ENCODE data around the gene RLF.

RLF gene

DNA sequence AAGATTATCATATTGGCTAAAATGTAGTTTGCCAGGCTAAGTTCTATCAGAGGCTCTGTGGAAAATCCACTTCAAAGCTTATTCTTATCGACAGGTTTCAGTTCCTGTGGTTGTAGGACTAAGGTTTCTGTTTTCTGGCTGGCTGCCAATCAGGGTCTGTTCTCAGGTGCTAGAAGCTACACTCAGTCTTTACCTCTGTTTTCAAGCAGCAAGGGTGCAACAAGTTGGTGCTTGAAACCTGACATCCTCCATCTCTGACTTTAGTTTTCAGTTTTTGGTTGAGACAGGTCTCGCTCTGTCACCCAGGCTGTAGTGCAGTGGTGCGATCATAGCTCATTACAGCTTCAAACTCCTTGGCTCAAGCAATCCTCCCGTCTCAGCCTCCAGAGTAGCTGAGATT is 71.3 kb downstream of the RLF start:
- H3K36me3 ChIP-seq (ENCODE audit: control insufficient read depth in 1 of 2, insufficient read depth in 2 of 2, low read length in 2 of 2): peaks cover 21 to 41% of the 10 kb centered on the region in 2 donors
- no peaks in the 10 kb centered on the region for H3K4me1 ChIP-seq (ENCODE audit: control insufficient read depth in 1 of 2, insufficient read depth in 2 of 2, low read length in 2 of 2)
- H3K9ac ChIP-seq (ENCODE audit: low read depth in 1 of 2, low read length in 2 of 2): no peak overlapping the region
- H3K27me3 ChIP-seq (ENCODE audit: control insufficient read depth in 1 of 2, insufficient read depth in 2 of 2, low read length in 2 of 2): no peaks in the 10 kb centered on the region
- H3K9me3 ChIP-seq (ENCODE audit: control insufficient read depth in 1 of 2, low read length in 2 of 2): no peaks in the 10 kb centered on the region
- H3K27ac ChIP-seq (ENCODE audit: low read depth, low read length): no peak overlapping the region
- no peak overlapping the region for H3K4me3 ChIP-seq (ENCODE audit: low read depth in 1 of 2, low read length in 2 of 2)

DNA sequence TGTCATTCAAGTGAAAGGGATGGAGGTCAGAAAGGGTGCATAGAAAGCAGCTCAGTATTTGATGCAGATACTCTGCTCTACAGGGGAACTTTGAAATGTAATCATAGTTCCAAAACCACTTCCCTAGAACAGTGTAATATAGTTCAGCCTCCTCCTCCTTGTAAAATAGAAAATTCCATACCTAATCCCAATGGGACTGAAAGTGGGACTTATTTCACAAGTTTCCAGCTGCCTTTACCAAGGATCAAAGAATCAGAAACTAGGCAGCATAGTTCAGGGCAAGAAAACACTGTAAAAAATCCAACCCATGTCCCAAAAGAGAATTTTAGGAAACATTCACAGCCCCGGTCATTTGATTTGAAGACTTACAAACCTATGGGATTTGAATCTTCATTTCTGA is 78.4 kb downstream of the RLF start:
- H3K27me3 ChIP-seq (ENCODE audit: control insufficient read depth in 1 of 2, insufficient read depth in 2 of 2, low read length in 2 of 2): no peaks in the 10 kb centered on the region
- H3K9ac ChIP-seq (ENCODE audit: low read depth in 1 of 2, low read length in 2 of 2): no peak overlapping the region
- H3K4me1 ChIP-seq (ENCODE audit: control insufficient read depth in 1 of 2, insufficient read depth in 2 of 2, low read length in 2 of 2): no peaks in the 10 kb centered on the region
- no peaks in the 10 kb centered on the region for H3K9me3 ChIP-seq (ENCODE audit: control insufficient read depth in 1 of 2, low read length in 2 of 2)
- H3K4me3 ChIP-seq (ENCODE audit: low read depth in 1 of 2, low read length in 2 of 2): no peak overlapping the region
- peaks cover 24 to 31% of the 10 kb centered on the region in 2 donors for H3K36me3 ChIP-seq (ENCODE audit: control insufficient read depth in 1 of 2, insufficient read depth in 2 of 2, low read length in 2 of 2)
- H3K27ac ChIP-seq (ENCODE audit: low read depth, low read length): no peak overlapping the region

DNA sequence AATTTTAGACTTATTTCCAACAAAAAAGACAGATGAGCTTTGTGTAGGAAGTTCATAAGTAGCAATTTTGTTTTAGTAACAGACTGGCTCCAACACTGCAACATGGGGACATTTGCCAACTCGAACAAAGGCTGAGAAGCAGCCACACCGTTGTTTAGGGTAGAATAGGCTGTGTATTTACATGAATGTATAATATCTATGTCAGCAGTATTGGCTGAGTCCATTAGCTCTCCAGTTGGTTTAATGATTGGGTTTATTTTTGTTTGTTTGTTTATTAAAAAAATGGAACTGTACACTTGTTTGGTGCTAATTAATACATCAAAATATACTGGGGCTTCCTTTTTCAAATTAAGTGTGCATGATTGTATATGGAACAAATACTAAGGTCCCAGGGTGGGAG is 79.2 kb downstream of the RLF start:
- H3K27me3 ChIP-seq (ENCODE audit: control insufficient read depth in 1 of 2, insufficient read depth in 2 of 2, low read length in 2 of 2): no peaks in the 10 kb centered on the region
- no peaks in the 10 kb centered on the region for H3K4me1 ChIP-seq (ENCODE audit: control insufficient read depth in 1 of 2, insufficient read depth in 2 of 2, low read length in 2 of 2)
- peaks cover 24 to 29% of the 10 kb centered on the region in 2 donors for H3K36me3 ChIP-seq (ENCODE audit: control insufficient read depth in 1 of 2, insufficient read depth in 2 of 2, low read length in 2 of 2)
- no peak overlapping the region for H3K9ac ChIP-seq (ENCODE audit: low read depth in 1 of 2, low read length in 2 of 2)
- H3K9me3 ChIP-seq (ENCODE audit: control insufficient read depth in 1 of 2, low read length in 2 of 2): no peaks in the 10 kb centered on the region
- H3K4me3 ChIP-seq (ENCODE audit: low read depth in 1 of 2, low read length in 2 of 2): no peak overlapping the region
- H3K27ac ChIP-seq (ENCODE audit: low read depth, low read length): no peak overlapping the region

DNA sequence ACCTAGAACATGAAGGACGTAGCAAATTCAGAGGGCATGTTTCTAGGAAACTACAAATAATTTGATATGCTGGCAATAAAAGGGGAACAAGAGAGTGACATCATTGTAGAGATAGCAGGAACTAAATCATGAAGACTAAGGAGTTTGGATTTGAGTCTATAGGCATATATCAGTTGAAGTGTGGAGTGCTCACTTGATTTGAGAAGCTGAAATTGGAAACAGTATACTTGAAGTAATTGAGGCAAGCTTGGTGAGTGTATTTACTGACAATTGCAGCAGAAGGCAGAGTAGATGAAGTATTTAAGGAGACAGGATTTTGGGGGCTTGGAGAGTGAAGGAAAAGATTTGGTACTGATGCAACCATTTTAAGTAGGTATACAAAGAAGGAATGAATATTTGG is 80.2 kb downstream of the RLF start:
- Histone ChIP-seq H3K36me3 (ENCODE audit: control insufficient read depth in 1 of 2, insufficient read depth in 2 of 2, low read length in 2 of 2) (peaks cover 19 to 27% of the 10 kb centered on the region in 2 donors), H3K27ac (ENCODE audit: low read depth, low read length) (no peak overlapping the region), H3K9me3 (ENCODE audit: control insufficient read depth in 1 of 2, low read length in 2 of 2) (no peaks in the 10 kb centered on the region), H3K4me3 (ENCODE audit: low read depth in 1 of 2, low read length in 2 of 2) (no peak overlapping the region), H3K4me1 (ENCODE audit: control insufficient read depth in 1 of 2, insufficient read depth in 2 of 2, low read length in 2 of 2) (no peaks in the 10 kb centered on the region), H3K9ac (ENCODE audit: low read depth in 1 of 2, low read length in 2 of 2) (no peak overlapping the region), H3K27me3 (ENCODE audit: control insufficient read depth in 1 of 2, insufficient read depth in 2 of 2, low read length in 2 of 2) (no peaks in the 10 kb centered on the region)

DNA sequence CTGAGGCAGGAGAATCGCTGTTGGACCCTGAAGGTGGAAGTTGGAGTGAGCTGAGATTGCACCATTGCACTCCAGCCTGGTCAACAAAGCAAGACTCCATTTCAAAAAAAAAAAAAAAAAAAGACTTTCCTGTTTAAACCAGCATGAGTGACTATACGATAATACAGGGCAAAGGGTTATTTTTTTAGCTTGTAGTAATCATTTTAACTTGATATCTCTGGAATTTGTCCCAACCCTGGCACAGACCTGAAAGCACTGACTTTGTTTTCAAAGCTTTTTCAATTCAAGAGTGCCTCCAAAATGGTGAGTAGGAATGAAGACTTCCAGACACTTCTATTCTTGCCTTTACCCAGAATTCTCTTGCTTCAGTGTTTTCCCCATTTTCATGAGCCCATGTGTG is 82.2 kb downstream of the RLF start:
- H3K4me1 ChIP-seq (ENCODE audit: control insufficient read depth in 1 of 2, insufficient read depth in 2 of 2, low read length in 2 of 2): no peaks in the 10 kb centered on the region
- no peak overlapping the region for H3K27ac ChIP-seq (ENCODE audit: low read depth, low read length)
- no peaks in the 10 kb centered on the region for H3K27me3 ChIP-seq (ENCODE audit: control insufficient read depth in 1 of 2, insufficient read depth in 2 of 2, low read length in 2 of 2)
- H3K36me3 ChIP-seq (ENCODE audit: control insufficient read depth in 1 of 2, insufficient read depth in 2 of 2, low read length in 2 of 2): peaks cover 6 to 8% of the 10 kb centered on the region in 2 donors
- H3K4me3 ChIP-seq (ENCODE audit: low read depth in 1 of 2, low read length in 2 of 2): no peak overlapping the region
- no peaks in the 10 kb centered on the region for H3K9me3 ChIP-seq (ENCODE audit: control insufficient read depth in 1 of 2, low read length in 2 of 2)
- H3K9ac ChIP-seq (ENCODE audit: low read depth in 1 of 2, low read length in 2 of 2): no peak overlapping the region

DNA sequence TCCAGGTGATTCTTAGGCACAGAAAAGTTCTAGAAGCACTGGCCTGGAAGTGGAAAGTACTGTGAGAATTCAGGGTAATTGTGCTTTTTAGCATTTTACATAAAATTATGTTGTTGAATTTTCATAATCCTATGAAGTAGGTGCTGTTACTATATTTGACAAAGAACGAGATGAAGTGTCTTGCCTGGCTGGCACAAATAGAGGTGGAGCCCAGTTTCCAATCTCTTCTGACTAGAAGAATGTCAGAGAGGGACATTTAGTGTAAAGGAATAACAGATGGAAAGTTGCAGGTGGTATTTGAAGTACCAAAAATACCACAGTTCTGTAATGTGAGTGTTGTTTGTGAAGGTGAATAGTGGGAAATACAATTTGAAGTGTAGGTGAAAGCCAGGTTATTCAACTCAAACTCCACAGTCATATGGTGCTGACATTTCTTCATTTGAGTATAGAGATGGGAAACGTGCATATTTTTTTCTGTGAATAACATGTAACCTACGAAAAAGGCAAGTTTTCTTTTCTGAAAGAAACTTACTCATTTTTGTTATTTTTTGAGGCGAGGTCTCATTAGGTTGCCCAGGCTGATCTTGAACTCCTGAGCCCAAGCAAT is 83.1 kb downstream of the RLF start:
- no peaks in the 10 kb centered on the region for H3K4me1 ChIP-seq (ENCODE audit: control insufficient read depth in 1 of 2, insufficient read depth in 2 of 2, low read length in 2 of 2)
- no peaks in the 10 kb centered on the region for H3K9me3 ChIP-seq (ENCODE audit: control insufficient read depth in 1 of 2, low read length in 2 of 2)
- no peak overlapping the region for H3K27ac ChIP-seq (ENCODE audit: low read depth, low read length)
- no peaks in the 10 kb centered on the region for H3K27me3 ChIP-seq (ENCODE audit: control insufficient read depth in 1 of 2, insufficient read depth in 2 of 2, low read length in 2 of 2)
- no peaks in the 10 kb centered on the region for H3K36me3 ChIP-seq (ENCODE audit: control insufficient read depth in 1 of 2, insufficient read depth in 2 of 2, low read length in 2 of 2)
- H3K9ac ChIP-seq (ENCODE audit: low read depth in 1 of 2, low read length in 2 of 2): no peak overlapping the region
- no peak overlapping the region for H3K4me3 ChIP-seq (ENCODE audit: low read depth in 1 of 2, low read length in 2 of 2)

DNA sequence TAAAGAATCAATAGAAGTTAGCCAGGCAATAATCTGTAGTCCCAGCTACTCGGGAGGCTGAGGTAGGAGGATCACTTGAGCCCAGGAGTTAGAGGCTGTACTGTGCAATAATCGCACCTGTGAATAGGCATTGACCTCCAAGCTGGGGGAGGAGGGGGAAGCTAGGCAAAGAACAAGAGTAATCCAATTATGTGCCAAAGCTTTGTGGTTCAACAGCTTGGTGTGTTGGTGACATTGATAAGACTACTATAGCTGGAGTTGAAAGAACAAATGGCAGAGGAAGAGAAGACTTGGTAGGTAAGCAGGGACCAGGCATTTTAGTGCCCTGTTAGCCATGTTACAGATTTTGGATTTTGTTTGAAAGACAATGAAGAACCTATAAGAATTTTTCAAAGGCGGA is 84.5 kb downstream of the RLF start:
- H3K27ac ChIP-seq (ENCODE audit: low read depth, low read length): no peak overlapping the region
- H3K27me3 ChIP-seq (ENCODE audit: control insufficient read depth in 1 of 2, insufficient read depth in 2 of 2, low read length in 2 of 2): no peaks in the 10 kb centered on the region
- H3K4me3 ChIP-seq (ENCODE audit: low read depth in 1 of 2, low read length in 2 of 2): no peak overlapping the region
- H3K36me3 ChIP-seq (ENCODE audit: control insufficient read depth in 1 of 2, insufficient read depth in 2 of 2, low read length in 2 of 2): no peaks in the 10 kb centered on the region
- no peak overlapping the region for H3K9ac ChIP-seq (ENCODE audit: low read depth in 1 of 2, low read length in 2 of 2)
- no peaks in the 10 kb centered on the region for H3K9me3 ChIP-seq (ENCODE audit: control insufficient read depth in 1 of 2, low read length in 2 of 2)
- H3K4me1 ChIP-seq (ENCODE audit: control insufficient read depth in 1 of 2, insufficient read depth in 2 of 2, low read length in 2 of 2): no peaks in the 10 kb centered on the region

DNA sequence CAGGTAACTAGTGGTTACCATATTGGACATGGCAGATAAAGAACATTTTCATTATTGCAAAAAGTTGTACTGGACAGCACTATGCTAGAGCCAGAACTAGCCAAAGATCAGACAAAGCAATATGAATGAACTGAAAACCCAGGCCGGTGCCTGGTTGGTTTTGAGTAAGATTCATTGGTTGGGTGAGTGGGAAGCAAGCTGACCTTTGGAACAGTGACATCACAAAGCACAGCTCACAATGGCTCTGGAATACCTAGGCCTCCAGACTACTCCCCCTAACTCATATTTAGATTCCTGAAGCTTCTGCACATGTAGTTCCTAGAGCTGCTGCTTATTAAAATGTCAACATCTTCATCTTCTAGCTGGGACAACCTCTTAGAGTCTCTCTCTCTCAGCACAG is 86.5 kb downstream of the RLF start, which contains the start of gene TMCO2:
Gene TMCO2 (plus strand): TSS at position 283 of the 400 bp plus-strand sequence. CDS start 57 bp downstream, at position 340.
- H3K27me3 ChIP-seq (ENCODE audit: control insufficient read depth in 1 of 2, insufficient read depth in 2 of 2, low read length in 2 of 2): no peaks in the 10 kb centered on the region
- no peaks in the 10 kb centered on the region for H3K4me1 ChIP-seq (ENCODE audit: control insufficient read depth in 1 of 2, insufficient read depth in 2 of 2, low read length in 2 of 2)
- H3K9me3 ChIP-seq (ENCODE audit: control insufficient read depth in 1 of 2, low read length in 2 of 2): no peaks in the 10 kb centered on the region
- H3K27ac ChIP-seq (ENCODE audit: low read depth, low read length): no peak within 1 kb of the TSS
- H3K36me3 ChIP-seq (ENCODE audit: control insufficient read depth in 1 of 2, insufficient read depth in 2 of 2, low read length in 2 of 2): no peaks in the 10 kb centered on the region
- H3K9ac ChIP-seq (ENCODE audit: low read depth in 1 of 2, low read length in 2 of 2): no peak within 1 kb of the TSS
- no peak within 1 kb of the TSS for H3K4me3 ChIP-seq (ENCODE audit: low read depth in 1 of 2, low read length in 2 of 2)

DNA sequence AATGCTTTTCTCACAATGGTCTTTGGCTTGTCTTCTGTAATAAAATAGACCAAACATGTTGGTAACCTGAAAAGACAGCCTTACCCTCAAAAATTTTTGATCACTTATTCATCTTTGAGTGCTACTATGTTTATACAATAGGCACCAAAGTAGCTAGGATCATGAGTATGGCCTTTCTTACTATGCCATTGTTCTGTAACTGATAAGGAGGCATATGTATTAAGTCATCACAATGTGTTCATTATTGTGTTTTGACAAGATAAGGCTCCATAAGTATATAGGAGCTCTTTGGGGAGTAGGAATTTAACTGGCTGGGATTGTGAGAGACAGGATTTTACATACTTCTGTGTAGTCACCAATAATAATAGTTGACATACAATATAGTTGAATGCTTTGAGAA is 87.2 kb downstream of the RLF start:
- H3K9me3 ChIP-seq (ENCODE audit: control insufficient read depth in 1 of 2, low read length in 2 of 2): no peaks in the 10 kb centered on the region
- no peak overlapping the region for H3K27ac ChIP-seq (ENCODE audit: low read depth, low read length)
- H3K27me3 ChIP-seq (ENCODE audit: control insufficient read depth in 1 of 2, insufficient read depth in 2 of 2, low read length in 2 of 2): no peaks in the 10 kb centered on the region
- no peaks in the 10 kb centered on the region for H3K36me3 ChIP-seq (ENCODE audit: control insufficient read depth in 1 of 2, insufficient read depth in 2 of 2, low read length in 2 of 2)
- H3K4me1 ChIP-seq (ENCODE audit: control insufficient read depth in 1 of 2, insufficient read depth in 2 of 2, low read length in 2 of 2): no peaks in the 10 kb centered on the region
- no peak overlapping the region for H3K4me3 ChIP-seq (ENCODE audit: low read depth in 1 of 2, low read length in 2 of 2)
- no peak overlapping the region for H3K9ac ChIP-seq (ENCODE audit: low read depth in 1 of 2, low read length in 2 of 2)

DNA sequence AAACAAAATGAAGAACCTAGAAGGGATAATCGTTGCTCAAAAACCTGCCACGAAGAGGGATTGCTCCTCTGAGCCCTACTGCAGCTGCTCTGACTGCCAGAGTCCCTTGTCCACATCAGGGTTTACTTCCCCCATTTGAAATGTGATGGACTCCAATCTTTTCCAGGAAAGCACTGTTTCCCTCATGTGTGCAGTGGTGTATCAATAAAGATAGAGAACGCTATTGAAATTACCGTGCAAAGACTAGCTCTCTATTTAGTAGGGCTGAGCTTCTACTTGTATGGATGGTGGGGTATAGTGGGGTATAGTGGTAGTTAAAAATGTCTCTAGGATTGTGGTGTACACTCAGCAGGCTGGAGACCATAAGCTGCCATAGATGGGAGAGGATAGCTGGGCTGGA is 90.3 kb downstream of the RLF start:
- H3K9me3 ChIP-seq (ENCODE audit: control insufficient read depth in 1 of 2, low read length in 2 of 2): no peaks in the 10 kb centered on the region
- H3K9ac ChIP-seq (ENCODE audit: low read depth in 1 of 2, low read length in 2 of 2): no peak overlapping the region
- no peak overlapping the region for H3K27ac ChIP-seq (ENCODE audit: low read depth, low read length)
- H3K4me3 ChIP-seq (ENCODE audit: low read depth in 1 of 2, low read length in 2 of 2): no peak overlapping the region
- H3K4me1 ChIP-seq (ENCODE audit: control insufficient read depth in 1 of 2, insufficient read depth in 2 of 2, low read length in 2 of 2): peaks cover 0 to 8% of the 10 kb centered on the region in 2 donors
- H3K36me3 ChIP-seq (ENCODE audit: control insufficient read depth in 1 of 2, insufficient read depth in 2 of 2, low read length in 2 of 2): no peaks in the 10 kb centered on the region
- no peaks in the 10 kb centered on the region for H3K27me3 ChIP-seq (ENCODE audit: control insufficient read depth in 1 of 2, insufficient read depth in 2 of 2, low read length in 2 of 2)

DNA sequence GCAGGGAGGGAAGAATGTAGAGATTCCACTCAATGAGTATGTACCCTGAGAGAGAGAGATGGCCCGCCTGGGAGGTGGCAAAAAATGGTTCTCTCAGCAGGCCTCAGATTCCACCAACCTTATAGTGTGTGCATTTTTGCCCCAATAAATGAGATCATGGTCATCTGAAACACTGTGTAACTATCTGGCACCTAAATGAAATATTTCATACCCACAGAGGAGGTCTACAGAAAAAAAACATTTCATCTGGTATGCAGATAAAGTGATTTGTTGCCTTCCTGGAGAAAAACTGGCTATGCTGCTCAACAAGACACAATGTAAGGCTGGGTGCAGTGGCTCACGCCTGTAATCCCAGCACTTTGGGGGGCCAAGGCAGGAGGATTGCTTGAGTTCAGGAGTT is 91.4 kb downstream of the RLF start:
- no peaks in the 10 kb centered on the region for H3K27me3 ChIP-seq (ENCODE audit: control insufficient read depth in 1 of 2, insufficient read depth in 2 of 2, low read length in 2 of 2)
- H3K4me1 ChIP-seq (ENCODE audit: control insufficient read depth in 1 of 2, insufficient read depth in 2 of 2, low read length in 2 of 2): peaks cover 0 to 14% of the 10 kb centered on the region in 2 donors
- H3K9ac ChIP-seq (ENCODE audit: low read depth in 1 of 2, low read length in 2 of 2): no peak overlapping the region
- H3K4me3 ChIP-seq (ENCODE audit: low read depth in 1 of 2, low read length in 2 of 2): no peak overlapping the region
- H3K36me3 ChIP-seq (ENCODE audit: control insufficient read depth in 1 of 2, insufficient read depth in 2 of 2, low read length in 2 of 2): no peaks in the 10 kb centered on the region
- no peaks in the 10 kb centered on the region for H3K9me3 ChIP-seq (ENCODE audit: control insufficient read depth in 1 of 2, low read length in 2 of 2)
- H3K27ac ChIP-seq (ENCODE audit: low read depth, low read length): no peak overlapping the region

All from duodenal mucosa (tissue), 2 donors.